HG02870 (cell line): ENCODE results near the gene PER1.

Source experiments
- ATAC-seq: cut with Tn5 transposase; IDR thresholded peaks from one replicate; pipeline ENCODE4 v1.9.1; 2021; ENCODE audit warnings: mild to moderate bottlenecking, moderate library complexity; ENCODE audit not compliant: unreplicated experiment

Gene PER1

GRCh38 chr17:8154608-8155155 lies 2.5 kb upstream of the PER1 start:
- ATAC-seq: no peak

GRCh38 chr17:8153957-8154607 lies 1.9 kb upstream of the PER1 start:
- ATAC-seq: no peak

- ATAC-seq: no peak
Observed at GRCh38 chr17:8153525-8153956, 1.3 kb upstream of the PER1 start.

GRCh38 chr17:8153031-8153451 lies 837 bp upstream of the PER1 start:
- no peak for ATAC-seq

- ATAC-seq: no peak
Observed at GRCh38 chr17:8151641-8152111, 528 bp downstream of the PER1 start.

DNA sequence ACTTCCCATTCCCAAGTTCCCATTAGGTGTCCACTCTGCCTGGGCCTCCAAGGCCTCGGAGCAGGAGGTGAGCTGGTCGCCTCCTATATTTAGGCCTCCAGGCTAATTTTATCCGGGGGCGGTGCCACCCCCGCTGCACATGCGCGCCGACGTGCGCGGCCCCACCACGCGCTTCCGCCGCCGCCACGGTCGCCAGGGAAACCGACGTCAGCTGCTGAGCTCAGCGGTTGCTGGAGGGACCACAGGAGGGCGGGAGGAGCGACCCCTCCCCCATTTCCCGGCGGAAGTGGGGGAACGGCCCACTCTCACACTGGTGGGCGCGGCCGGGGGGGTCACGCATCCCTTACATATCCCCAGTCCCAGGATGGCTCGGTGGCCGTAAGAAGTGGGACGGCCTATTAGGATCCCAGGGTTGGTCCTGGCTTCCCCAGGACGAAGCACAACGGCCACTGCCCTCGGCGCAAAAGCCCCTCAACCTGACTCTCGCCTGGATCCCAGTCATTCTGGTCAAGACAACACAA lies 1.0 kb downstream of the PER1 start:
- peak; percentile 45 for ATAC-seq

DNA sequence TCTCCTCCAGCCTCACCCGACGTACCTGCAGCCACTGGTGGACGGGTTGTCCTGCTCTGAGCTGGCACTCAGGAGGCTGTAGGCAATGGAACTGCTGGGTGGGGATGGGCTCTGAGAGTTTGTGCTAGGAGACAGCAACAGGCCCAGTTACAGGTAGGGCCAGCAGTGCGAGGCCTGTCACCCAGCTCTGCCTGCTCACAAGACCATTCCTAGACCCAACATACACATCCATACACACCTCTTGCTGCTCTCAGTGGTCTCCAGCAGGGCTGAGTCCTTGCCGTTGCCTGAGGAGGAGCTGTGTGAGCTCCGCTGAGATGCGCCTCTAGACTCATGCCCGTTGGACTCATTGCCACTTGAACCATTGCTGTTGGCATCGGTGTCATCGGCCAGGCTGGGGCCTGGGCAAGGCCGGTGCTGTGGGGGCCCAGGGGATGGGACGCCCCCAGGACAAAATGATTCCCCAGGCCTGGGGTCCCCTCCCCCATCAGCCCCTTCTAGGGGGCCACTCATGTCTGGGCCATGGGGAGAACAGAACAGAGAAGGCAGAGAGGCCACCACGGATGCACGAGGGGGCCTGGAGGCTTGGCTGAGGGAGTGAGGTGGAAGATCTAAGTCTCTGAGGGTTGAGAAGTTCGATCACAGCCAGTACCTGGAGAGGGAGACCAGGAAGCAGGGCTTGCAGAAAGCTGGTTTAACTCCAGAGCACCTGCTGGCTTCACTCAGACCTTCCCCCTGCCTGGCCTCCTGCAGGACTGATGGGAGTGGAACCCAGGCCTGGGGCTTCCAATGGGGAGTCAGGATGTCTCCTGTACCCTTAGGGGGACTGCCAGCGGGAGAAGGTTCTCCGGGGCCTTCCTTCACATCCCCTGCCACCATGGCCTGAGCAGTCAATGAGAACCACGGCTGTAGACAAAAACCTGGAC lies 1.7 kb downstream of the PER1 start:
- ATAC-seq: no peak

- ATAC-seq: no peak
Observed at GRCh38 chr17:8149419-8150193, 2.6 kb downstream of the PER1 start.

- no peak for ATAC-seq
Observed at GRCh38 chr17:8148560-8148959, 3.6 kb downstream of the PER1 start.

- ATAC-seq: no peak
Observed at GRCh38 chr17:8147805-8148404, 4.3 kb downstream of the PER1 start.

GRCh38 chr17:8147141-8147804 lies 4.9 kb downstream of the PER1 start:
- no peak for ATAC-seq

GRCh38 chr17:8146381-8147140 lies 5.6 kb downstream of the PER1 start:
- ATAC-seq: no peak

- no peak for ATAC-seq
Observed at GRCh38 chr17:8145811-8146210, 6.4 kb downstream of the PER1 start.

- ATAC-seq: no peak
Observed at GRCh38 chr17:8144401-8145231, 7.6 kb downstream of the PER1 start.

DNA sequence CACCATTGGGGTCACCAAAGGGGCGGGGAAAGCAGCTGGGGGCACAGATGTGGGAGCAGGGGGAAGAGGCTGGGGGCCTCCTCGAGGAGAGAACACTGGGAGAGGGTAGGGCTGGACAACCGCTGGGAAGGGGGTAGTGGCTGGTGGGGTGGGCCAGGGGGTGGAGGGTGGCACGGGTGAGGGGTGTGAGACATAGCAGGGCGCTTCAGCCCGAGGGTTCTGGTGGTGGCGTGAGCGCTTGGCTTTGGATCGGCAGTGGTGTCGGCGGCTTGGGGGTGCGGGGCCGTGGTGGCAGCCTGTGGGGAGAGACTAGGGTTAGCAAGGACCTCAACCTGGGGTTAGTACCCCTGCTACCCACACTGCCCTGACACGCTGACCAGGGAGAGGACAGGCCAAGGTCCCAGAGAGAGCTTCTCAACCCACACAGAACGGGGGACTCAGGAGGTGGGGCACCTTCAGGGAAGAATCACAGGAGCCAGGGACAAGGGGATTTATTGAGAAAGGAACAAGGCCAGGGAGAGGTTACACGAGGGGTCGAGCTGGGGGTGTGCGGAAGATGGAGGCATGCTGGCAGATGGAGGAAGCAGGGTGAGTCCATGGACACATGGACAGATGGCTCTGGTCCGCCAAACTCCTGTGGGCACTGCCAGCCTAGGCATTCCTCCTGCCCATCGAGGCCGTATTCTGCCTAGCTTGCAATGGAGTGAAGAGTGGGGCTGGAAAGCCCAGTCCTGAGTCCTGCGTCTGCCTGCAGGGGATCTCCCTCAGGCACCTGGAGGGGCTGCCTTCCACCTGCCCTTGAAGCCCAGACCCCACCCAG lies 8.4 kb downstream of the PER1 start:
- ATAC-seq: no peak

GRCh38 chr17:8142887-8143580 lies 9.2 kb downstream of the PER1 start:
- ATAC-seq: no peak
